Bronchial epithelial cell (primary cell): ENCODE results near the gene CADM1. TPM values are rescaled to one million over a fixed set of nuclear protein-coding genes. Genes with fewer than 3 reads are reported as not detected.

Experiments used
- DNase-seq: peaks from one replicate; pipeline ENCODE4 v3.0.0-alpha.2; 2010; ENCODE audit warnings: low read depth
- FAIRE-seq: peaks from 2 replicates; lab custom pipeline; 2011; peaks lifted over from hg19 to GRCh38; lab: Jason Lieb, UNC
- H3K27me3 ChIP-seq: 2 replicates; pipeline ENCODE4 v1.5.1; 2011; ENCODE audit warnings: low read length; ENCODE audit not compliant: control insufficient read depth, insufficient read depth
- H3K36me3 ChIP-seq: 2 replicates; pipeline ENCODE4 v1.5.1; 2011; ENCODE audit warnings: low read length; ENCODE audit not compliant: control insufficient read depth, insufficient read depth
- H3K4me3 ChIP-seq: 2 replicates; pipeline ENCODE4 v1.5.1; 2011; ENCODE audit warnings: mild to moderate bottlenecking, low read depth, low read length, control low read depth
- CTCF ChIP-seq: IDR thresholded peaks from 2 replicates; pipeline ENCODE4 v1.5.1; 2011; ENCODE audit warnings: mild to moderate bottlenecking, moderate library complexity, low read length, control low read depth, inconsistent platforms; ENCODE audit not compliant: insufficient read depth, severe bottlenecking
- total RNA-seq: library from RNA; depleted of rRNA; stranded (reverse); fragments of >200 nt; gene quantifications from 2 replicates; pipeline ENCODE4 v1.2.1, GENCODE V29; 2014

Gene CADM1
- total RNA-seq, 1 donor from 2014 or later: 1.6 TPM

- DNase-seq (no peak), FAIRE-seq (no peak)
- H3K27me3 ChIP-seq: no peaks in the 10 kb centered on the region
- TF ChIP-seq CTCF: no peak
- no peak overlapping the region for H3K4me3 ChIP-seq
- no peaks in the 10 kb centered on the region for H3K36me3 ChIP-seq
Measured at GRCh38 chr11:115456019-115456418, 48.2 kb downstream of the CADM1 start.

- no peak overlapping the region for H3K4me3 ChIP-seq
- no peaks in the 10 kb centered on the region for H3K36me3 ChIP-seq
- no peaks in the 10 kb centered on the region for H3K27me3 ChIP-seq
- DNase-seq: no peak
- FAIRE-seq: no peak
- no peak for TF ChIP-seq CTCF
Measured at GRCh38 chr11:115455613-115456012, 48.6 kb downstream of the CADM1 start.

- DNase-seq (no peak), FAIRE-seq (no peak)
- H3K4me3 ChIP-seq: no peak overlapping the region
- no peaks in the 10 kb centered on the region for H3K27me3 ChIP-seq
- TF ChIP-seq CTCF: no peak
- no peaks in the 10 kb centered on the region for H3K36me3 ChIP-seq
Measured at GRCh38 chr11:115454525-115454924, 49.7 kb downstream of the CADM1 start.

GRCh38 chr11:115453693-115454490, 50.3 kb downstream of the CADM1 start:
- FAIRE-seq (no peak), DNase-seq (no peak)
- Histone ChIP-seq H3K27me3 (no peaks in the 10 kb centered on the region), H3K4me3 (no peak overlapping the region), H3K36me3 (no peaks in the 10 kb centered on the region)
- TF ChIP-seq CTCF: no peak

- FAIRE-seq: no peak
- no peak for TF ChIP-seq CTCF
Measured at GRCh38 chr11:115452241-115452640, 52.0 kb downstream of the CADM1 start.

More at GRCh38 chr11:115452241-115452640, 52.0 kb downstream of the CADM1 start:
- H3K36me3 ChIP-seq: no peaks in the 10 kb centered on the region
- H3K27me3 ChIP-seq: no peaks in the 10 kb centered on the region
- no peak overlapping the region for H3K4me3 ChIP-seq
- DNase-seq: no peak
